H9 (cell line): ENCODE data around the gene BICD1. TPM values are rescaled to one million over a fixed set of nuclear protein-coding genes. Genes with fewer than 3 reads are reported as not detected.

Experiments used
- DNase-seq: peaks from one replicate; pipeline ENCODE4 v3.0.0-alpha.2; 2017
- H2AFZ ChIP-seq: one replicate; pipeline ENCODE4 v1.6.1; 2013; ENCODE audit warnings: mild to moderate bottlenecking, low read length, control low read depth, moderate library complexity
- H2AK5ac ChIP-seq: 2 replicates; pipeline ENCODE4 v1.6.1; 2013; ENCODE audit warnings: low read length, control low read depth, mixed read lengths; ENCODE audit not compliant: insufficient read length
- H2BK120ac ChIP-seq: one replicate; pipeline ENCODE4 v1.6.1; 2013; ENCODE audit warnings: low read depth, mild to moderate bottlenecking, low read length, control low read depth, inconsistent platforms; ENCODE audit not compliant: poor library complexity, severe bottlenecking
- H2BK12ac ChIP-seq: 2 replicates; pipeline ENCODE4 v1.6.1; 2013; ENCODE audit warnings: low read length, control low read depth, mixed read lengths, low read depth; ENCODE audit not compliant: insufficient read length
- H2BK15ac ChIP-seq: 2 replicates; pipeline ENCODE4 v1.6.1; 2013; ENCODE audit warnings: low read depth, low read length, control low read depth
- H2BK20ac ChIP-seq: one replicate; pipeline ENCODE4 v1.6.1; 2013; ENCODE audit warnings: low read depth, mild to moderate bottlenecking, low read length, control low read depth, inconsistent platforms; ENCODE audit not compliant: poor library complexity, severe bottlenecking
- H2BK5ac ChIP-seq: 2 replicates; pipeline ENCODE4 v1.6.1; 2013; ENCODE audit warnings: low read length, control low read depth, mixed read lengths; ENCODE audit not compliant: insufficient read length
- H3K14ac ChIP-seq: 2 replicates; pipeline ENCODE4 v1.6.1; 2013; ENCODE audit warnings: low read length, control low read depth; ENCODE audit not compliant: insufficient read depth
- H3K18ac ChIP-seq: 2 replicates; pipeline ENCODE4 v1.6.1; 2013; ENCODE audit warnings: low read depth, mild to moderate bottlenecking, mixed read lengths, low read length, control low read depth; ENCODE audit not compliant: insufficient read length
- H3K23ac ChIP-seq: 2 replicates; pipeline ENCODE4 v1.6.1; 2013; ENCODE audit warnings: low read length, control low read depth, mixed read lengths, low read depth; ENCODE audit not compliant: insufficient read length
- H3K23me2 ChIP-seq: 2 replicates; pipeline ENCODE4 v1.6.1; 2013; ENCODE audit warnings: low read depth, mild to moderate bottlenecking, mixed read lengths, low read length, control low read depth; ENCODE audit not compliant: insufficient read length, poor library complexity, severe bottlenecking
- H3K27ac ChIP-seq: 2 replicates; pipeline ENCODE4 v1.5.1; 2013; ENCODE audit warnings: low read length, control low read depth, mixed read lengths, low read depth; ENCODE audit not compliant: insufficient read length
- H3K27me3 ChIP-seq: 2 replicates; pipeline ENCODE4 v1.6.1; 2013; ENCODE audit warnings: low read length, control low read depth, inconsistent platforms; ENCODE audit not compliant: insufficient read depth
- H3K4ac ChIP-seq: 2 replicates; pipeline ENCODE4 v1.6.1; 2013; ENCODE audit warnings: low read depth, mild to moderate bottlenecking, control low read depth, inconsistent platforms, low read length, moderate library complexity
- H3K4me1 ChIP-seq: 2 replicates; pipeline ENCODE4 v1.6.1; 2013; ENCODE audit warnings: low read length, control low read depth, inconsistent platforms; ENCODE audit not compliant: insufficient read depth
- H3K4me2 ChIP-seq: 2 replicates; pipeline ENCODE4 v1.6.1; 2013; ENCODE audit warnings: low read length, control low read depth, mixed read lengths; ENCODE audit not compliant: insufficient read length, insufficient read depth
- H3K56ac ChIP-seq: 2 replicates; pipeline ENCODE4 v1.6.1; 2013; ENCODE audit warnings: low read depth, mild to moderate bottlenecking, mixed read lengths, low read length, control low read depth; ENCODE audit not compliant: insufficient read length
- H3K79me1 ChIP-seq: 2 replicates; pipeline ENCODE4 v1.6.1; 2013; ENCODE audit warnings: low read depth, mild to moderate bottlenecking, moderate library complexity, low read length, control low read depth, inconsistent platforms; ENCODE audit not compliant: insufficient read depth, poor library complexity, severe bottlenecking
- H3K79me2 ChIP-seq: 2 replicates; pipeline ENCODE4 v1.6.1; 2013; ENCODE audit warnings: low read length, control low read depth, inconsistent platforms; ENCODE audit not compliant: insufficient read depth
- H3K9ac ChIP-seq: 2 replicates; pipeline ENCODE4 v1.6.1; 2013; ENCODE audit warnings: low read length, control low read depth, mixed read lengths; ENCODE audit not compliant: insufficient read length; ENCODE audit errors: extremely low read depth
- H3K9me3 ChIP-seq: one replicate; pipeline ENCODE4 v1.6.1; 2013; ENCODE audit warnings: low read depth, low read length, inconsistent platforms; ENCODE audit not compliant: control insufficient read depth
- H3T11ph ChIP-seq: one replicate; pipeline ENCODE4 v1.6.1; 2013; ENCODE audit warnings: mild to moderate bottlenecking, low read length, control low read depth, inconsistent platforms
- H4K20me1 ChIP-seq: one replicate; pipeline ENCODE4 v1.6.1; 2013; ENCODE audit not compliant: control insufficient read depth, insufficient read length, insufficient read depth
- H4K5ac ChIP-seq: 2 replicates; pipeline ENCODE4 v1.6.1; 2013; ENCODE audit warnings: low read depth, mild to moderate bottlenecking, mixed read lengths, low read length, control low read depth; ENCODE audit not compliant: insufficient read length
- H4K8ac ChIP-seq: replicated peaks from 2 replicates; pipeline ENCODE4 v1.6.1; 2013; ENCODE audit warnings: low read length, control low read depth, mixed read lengths, low read depth; ENCODE audit not compliant: insufficient read length
- H4K91ac ChIP-seq: 2 replicates; pipeline ENCODE4 v1.6.1; 2013; ENCODE audit warnings: low read depth, mild to moderate bottlenecking, moderate library complexity, mixed read lengths, low read length, control low read depth; ENCODE audit not compliant: insufficient read length
- H3K27ac Mint-ChIP-seq, 3 experiments: 2 replicates in 2 of 3; 3 replicates in 1 of 3; pipeline ENCODE4 v1.8.0; 2020 to 2021; ENCODE audit warnings: mixed read lengths in 3 of 3, mild to moderate bottlenecking in 1 of 3, moderate library complexity in 1 of 3
- H3K27me3 Mint-ChIP-seq: 2 replicates; pipeline ENCODE4 v1.8.0; 2021; ENCODE audit warnings: low read depth, mild to moderate bottlenecking, moderate library complexity, mixed read lengths
- H3K36me3 Mint-ChIP-seq, 3 experiments: 2 replicates in 2 of 3; 3 replicates in 1 of 3; pipeline ENCODE4 v1.8.0; 2020 to 2021; ENCODE audit warnings: low read depth in 3 of 3, mixed read lengths in 3 of 3; ENCODE audit not compliant: insufficient read depth in 1 of 3
- H3K4me1 Mint-ChIP-seq, 2 experiments: 2 replicates each; pipeline ENCODE4 v1.8.0; 2020; ENCODE audit warnings: mixed read lengths in 2 of 2
- H3K4me3 Mint-ChIP-seq, 2 experiments: 2 replicates in 1 of 2; 3 replicates in 1 of 2; pipeline ENCODE4 v1.8.0; 2020 to 2021; ENCODE audit warnings: mild to moderate bottlenecking in 2 of 2, mixed read lengths in 2 of 2, moderate library complexity in 1 of 2
- H3K9me3 Mint-ChIP-seq, 2 experiments: 2 replicates in 1 of 2; 3 replicates in 1 of 2; pipeline ENCODE4 v1.8.0; 2020; ENCODE audit warnings: mild to moderate bottlenecking in 2 of 2, mixed read lengths in 2 of 2, moderate library complexity in 1 of 2
- WGBS: extraction: QIAGEN DNeasy Blood & Tissue Kit; methylation state at CpG from one replicate; pipeline ENCODE4 v1.1.7; 2013; ENCODE audit warnings: missing lambda C conversion rate, low lambda C conversion rate, mixed read lengths; ENCODE audit not compliant: insufficient read length; ENCODE audit errors: extremely low coverage; 5-methylcytosine and 5-hydroxymethylcytosine counted together
- total RNA-seq: library from RNA; stranded (reverse); gene quantifications from 2 replicates; pipeline ENCODE4 v1.2.1, GENCODE V29; 2021
- TF ChIP-seq, protein P1 (sequence below): fragments of 200-600 bp; sonication (generic); conservative IDR thresholded peaks from 3 replicates; pipeline ENCODE4 v1.8.0; 2021; ENCODE audit warnings: antibody characterized with exemption, mild to moderate bottlenecking

BICD1 gene
- total RNA-seq, 1 experiment from 2014 or later = 134 TPM

DNA sequence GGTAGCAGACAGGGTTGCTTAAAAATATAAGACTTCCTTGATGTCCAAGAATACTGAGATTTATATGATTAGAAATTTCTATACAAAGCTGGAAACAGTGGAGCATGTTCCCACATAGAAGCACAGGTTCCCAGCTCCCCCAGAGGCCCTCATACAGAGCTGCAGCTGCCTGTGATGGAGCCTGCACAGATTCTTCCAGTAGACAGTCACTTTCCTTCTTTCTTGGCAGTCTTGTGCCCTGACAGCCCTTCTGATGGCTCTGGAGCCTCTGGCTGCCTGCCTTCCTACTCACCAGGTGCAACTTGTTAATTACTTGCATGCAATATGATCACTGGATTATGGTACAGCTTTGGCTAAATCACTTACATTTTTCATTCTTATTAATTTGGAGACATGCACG, 44.4 kb downstream of the BICD1 start:
- no peak overlapping the region for H3K27ac ChIP-seq

More for the DNA sequence above, 44.4 kb downstream of the BICD1 start:
- H3K27ac Mint-ChIP-seq = no peak overlapping the region
- Histone ChIP-seq H4K8ac (no peak overlapping the region), H2BK15ac (no peak overlapping the region), H3K4ac (no peak overlapping the region), H2BK5ac (no peak overlapping the region), H3K14ac (no peak overlapping the region), H2BK20ac (no peak overlapping the region), H3K56ac (no peak overlapping the region), H3K4me2 (no peak overlapping the region), H3K9me3 (no peaks in the 10 kb centered on the region), H3K23me2 (no peaks in the 10 kb centered on the region), H3K9ac (no peak overlapping the region), H3K23ac (no peak overlapping the region), H4K91ac (no peak overlapping the region), H2BK12ac (no peak overlapping the region), H4K20me1 (no peaks in the 10 kb centered on the region), H3K18ac (no peak overlapping the region), H3K27me3 (no peaks in the 10 kb centered on the region), H3T11ph (no peak overlapping the region), H2BK120ac (no peak overlapping the region), H3K4me1 (peaks cover 4% of the 10 kb centered on the region), H2AK5ac (no peak overlapping the region), H4K5ac (no peak overlapping the region), H3K79me1 (peaks cover 8% of the 10 kb centered on the region), H2AFZ (no peak overlapping the region), H3K79me2 (no peaks in the 10 kb centered on the region; the same call in 1 of the 2 replicates)
- no peak overlapping the region for H3K4me3 Mint-ChIP-seq
- H3K27me3 Mint-ChIP-seq = no peaks in the 10 kb centered on the region
- H3K4me1 Mint-ChIP-seq = peaks cover 29 to 33% of the 10 kb centered on the region in 2 experiments
- WGBS = no CpG with 5 or more reads among the region's 1 CpG
- TF ChIP-seq, protein P1, sequence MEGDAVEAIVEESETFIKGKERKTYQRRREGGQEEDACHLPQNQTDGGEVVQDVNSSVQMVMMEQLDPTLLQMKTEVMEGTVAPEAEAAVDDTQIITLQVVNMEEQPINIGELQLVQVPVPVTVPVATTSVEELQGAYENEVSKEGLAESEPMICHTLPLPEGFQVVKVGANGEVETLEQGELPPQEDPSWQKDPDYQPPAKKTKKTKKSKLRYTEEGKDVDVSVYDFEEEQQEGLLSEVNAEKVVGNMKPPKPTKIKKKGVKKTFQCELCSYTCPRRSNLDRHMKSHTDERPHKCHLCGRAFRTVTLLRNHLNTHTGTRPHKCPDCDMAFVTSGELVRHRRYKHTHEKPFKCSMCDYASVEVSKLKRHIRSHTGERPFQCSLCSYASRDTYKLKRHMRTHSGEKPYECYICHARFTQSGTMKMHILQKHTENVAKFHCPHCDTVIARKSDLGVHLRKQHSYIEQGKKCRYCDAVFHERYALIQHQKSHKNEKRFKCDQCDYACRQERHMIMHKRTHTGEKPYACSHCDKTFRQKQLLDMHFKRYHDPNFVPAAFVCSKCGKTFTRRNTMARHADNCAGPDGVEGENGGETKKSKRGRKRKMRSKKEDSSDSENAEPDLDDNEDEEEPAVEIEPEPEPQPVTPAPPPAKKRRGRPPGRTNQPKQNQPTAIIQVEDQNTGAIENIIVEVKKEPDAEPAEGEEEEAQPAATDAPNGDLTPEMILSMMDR = no peak
- H3K36me3 Mint-ChIP-seq = peaks cover 16 to 32% (median 25%) of the 10 kb centered on the region in 3 experiments
- H3K9me3 Mint-ChIP-seq = no peaks in the 10 kb centered on the region
- DNase-seq = no peak
